HG03139 (cell line): ENCODE data around the gene CFP.
"Not testable (repeated sequence)": the region's sequence is repeated elsewhere in the genome, so short reads cannot be mapped to it uniquely, and the experiment has no call there.

ENCODE experiments used
- ATAC-seq: cut with Tn5 transposase; IDR thresholded peaks from one replicate; pipeline ENCODE4 v1.9.1; 2021; ENCODE audit not compliant: unreplicated experiment

The CFP gene

DNA sequence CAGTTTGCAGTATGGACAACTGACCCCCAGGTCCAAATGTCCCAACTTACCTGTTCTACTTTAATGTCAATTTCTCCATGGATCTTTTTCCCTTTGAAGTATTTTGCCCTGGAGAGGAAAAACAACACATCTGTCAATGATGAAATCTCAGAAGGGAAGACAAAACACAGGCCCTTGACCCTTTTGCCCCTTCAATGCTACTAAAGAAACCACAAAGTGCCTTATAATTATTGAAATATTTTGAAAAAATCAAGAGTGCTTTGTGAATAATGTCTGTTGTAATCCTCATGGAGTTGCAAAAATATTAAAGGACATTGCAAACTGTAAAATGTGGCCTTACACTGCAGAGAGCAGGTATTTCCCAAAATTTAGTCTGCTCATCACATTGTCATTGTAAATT, 22.6 kb downstream of the CFP start:
- ATAC-seq: no peak

GRCh38 chrX:47605024-47605423, 24.7 kb downstream of the CFP start:
- no peak for ATAC-seq

- not testable (repeated sequence) for ATAC-seq
Measured at GRCh38 chrX:47603125-47603524, 26.6 kb downstream of the CFP start.

DNA sequence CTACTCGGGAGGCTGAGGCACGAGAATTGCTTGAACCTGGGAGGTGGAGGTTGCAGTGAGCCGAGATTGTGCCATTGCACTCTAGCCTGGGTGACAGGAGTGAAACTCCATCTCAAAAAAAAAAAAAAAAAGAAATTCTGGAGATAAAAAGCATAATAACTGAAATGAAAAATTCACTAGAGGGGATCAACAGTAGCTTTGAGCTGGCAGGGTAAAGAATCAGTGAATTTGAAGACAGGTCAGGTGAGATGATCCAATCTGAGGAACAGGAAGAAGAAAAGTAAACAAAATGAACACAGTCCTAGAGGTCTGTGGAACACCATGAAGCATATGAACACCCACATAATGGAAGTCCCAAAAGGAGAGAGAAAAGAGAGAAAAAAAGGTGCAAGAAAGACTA, 32.5 kb downstream of the CFP start:
- no peak for ATAC-seq

- no peak for ATAC-seq
Measured at GRCh38 chrX:47596256-47596655, 33.5 kb downstream of the CFP start.

DNA sequence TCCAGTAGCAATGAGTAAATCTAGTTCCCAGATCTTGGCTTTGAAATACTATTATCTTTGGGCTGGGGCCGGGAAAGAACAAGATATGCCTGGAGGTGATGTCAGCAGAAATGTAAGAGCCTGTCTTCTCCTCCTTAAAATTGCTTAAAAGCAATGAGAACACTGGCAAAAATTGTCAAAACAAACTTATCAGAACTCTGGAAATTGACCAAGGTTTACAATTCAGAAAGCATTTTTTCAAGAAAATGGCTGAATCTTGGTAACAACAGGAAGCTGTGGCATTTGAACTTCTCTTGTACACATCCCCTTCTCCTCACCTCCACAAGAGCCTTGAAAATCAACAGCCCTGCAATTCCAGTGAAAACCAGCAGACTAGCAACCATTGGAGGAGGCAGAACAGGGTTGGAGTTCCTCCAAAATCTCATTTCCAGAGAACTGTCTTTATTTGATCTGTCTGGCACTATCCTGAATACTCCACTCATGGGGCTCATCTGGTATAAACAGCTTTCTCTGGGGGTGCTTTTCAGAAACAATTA, 33.9 kb downstream of the CFP start:
- ATAC-seq: no peak

- ATAC-seq: no peak
Measured at GRCh38 chrX:47593522-47593921, 36.2 kb downstream of the CFP start.

GRCh38 chrX:47590984-47591383, 38.7 kb downstream of the CFP start:
- ATAC-seq: no peak

DNA sequence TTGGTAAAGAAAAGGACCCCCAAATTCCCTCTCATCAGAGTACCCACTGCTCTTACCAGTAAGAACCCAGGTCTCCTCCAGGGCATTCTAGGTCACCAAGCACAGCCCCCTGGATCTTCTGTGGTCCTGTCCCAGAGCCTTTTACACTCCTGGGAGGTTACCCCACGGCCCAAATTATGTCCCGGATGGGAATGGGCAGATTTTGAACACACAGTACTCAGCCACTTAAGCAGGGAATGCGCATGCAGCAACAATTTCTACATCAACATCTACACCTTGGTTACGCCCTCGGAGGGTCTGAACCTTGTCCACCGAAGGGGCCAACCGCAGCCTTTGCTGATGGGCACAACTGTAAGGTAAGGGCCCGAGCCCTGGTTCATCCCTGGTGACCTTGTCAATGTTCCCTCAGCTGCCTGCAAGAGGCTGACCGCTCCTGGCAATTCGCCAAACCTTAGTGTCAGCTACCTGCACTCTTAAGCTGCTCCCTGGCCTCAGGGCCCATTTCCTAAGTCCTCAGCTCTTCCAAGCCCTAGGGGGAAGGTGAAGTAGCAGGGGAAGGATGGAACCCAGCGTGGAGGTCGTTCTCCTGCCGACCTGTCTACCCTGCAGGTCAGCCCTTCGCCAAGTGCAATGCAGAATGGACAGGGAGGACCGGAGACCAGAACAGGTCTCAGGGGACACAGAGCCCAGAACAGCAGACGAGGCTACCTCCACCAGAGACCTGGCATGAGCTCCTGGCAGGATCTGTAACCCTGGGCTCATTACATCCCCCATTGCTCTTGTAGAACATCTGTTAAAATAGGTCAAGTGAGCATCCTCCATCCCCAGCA, 41.6 kb downstream of the CFP start:
- no peak for ATAC-seq

DNA sequence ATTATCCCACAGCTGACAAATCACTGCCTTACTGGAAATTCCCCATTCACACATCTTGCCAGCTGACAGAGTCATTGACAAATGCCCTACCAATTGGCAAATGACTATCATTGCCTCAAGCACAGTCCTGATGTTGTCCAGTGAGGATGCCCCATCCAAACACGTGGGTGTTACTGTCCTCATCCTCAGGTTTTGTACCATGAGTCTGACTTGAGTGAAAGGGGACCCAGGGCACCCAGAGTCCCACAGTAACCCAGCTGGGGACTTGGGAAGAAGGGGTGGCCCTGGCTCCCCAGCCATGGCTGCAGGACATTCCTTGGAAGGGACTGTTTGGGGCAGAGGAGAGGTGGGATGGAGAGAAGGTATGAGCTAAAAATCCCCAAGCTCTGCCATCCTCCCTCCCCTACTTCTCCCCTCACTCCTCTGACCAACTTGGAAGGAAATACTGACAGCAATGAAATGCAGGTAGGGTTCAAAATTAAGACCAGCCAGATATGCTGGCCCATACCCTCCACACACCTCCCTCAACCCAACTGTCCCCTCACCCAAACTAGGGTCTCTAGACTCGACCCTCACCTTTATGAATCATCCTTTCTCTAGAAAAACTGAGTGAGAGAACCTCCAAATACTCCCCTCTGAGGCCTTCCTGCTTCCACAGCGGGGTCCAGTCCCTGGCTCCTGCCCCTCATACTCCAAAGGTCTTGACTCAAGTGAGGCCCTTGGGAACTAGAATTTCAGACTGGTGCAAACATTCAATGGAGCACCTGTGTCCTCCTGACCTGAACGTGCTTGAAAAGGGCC, 42.4 kb downstream of the CFP start:
- no peak for ATAC-seq

DNA sequence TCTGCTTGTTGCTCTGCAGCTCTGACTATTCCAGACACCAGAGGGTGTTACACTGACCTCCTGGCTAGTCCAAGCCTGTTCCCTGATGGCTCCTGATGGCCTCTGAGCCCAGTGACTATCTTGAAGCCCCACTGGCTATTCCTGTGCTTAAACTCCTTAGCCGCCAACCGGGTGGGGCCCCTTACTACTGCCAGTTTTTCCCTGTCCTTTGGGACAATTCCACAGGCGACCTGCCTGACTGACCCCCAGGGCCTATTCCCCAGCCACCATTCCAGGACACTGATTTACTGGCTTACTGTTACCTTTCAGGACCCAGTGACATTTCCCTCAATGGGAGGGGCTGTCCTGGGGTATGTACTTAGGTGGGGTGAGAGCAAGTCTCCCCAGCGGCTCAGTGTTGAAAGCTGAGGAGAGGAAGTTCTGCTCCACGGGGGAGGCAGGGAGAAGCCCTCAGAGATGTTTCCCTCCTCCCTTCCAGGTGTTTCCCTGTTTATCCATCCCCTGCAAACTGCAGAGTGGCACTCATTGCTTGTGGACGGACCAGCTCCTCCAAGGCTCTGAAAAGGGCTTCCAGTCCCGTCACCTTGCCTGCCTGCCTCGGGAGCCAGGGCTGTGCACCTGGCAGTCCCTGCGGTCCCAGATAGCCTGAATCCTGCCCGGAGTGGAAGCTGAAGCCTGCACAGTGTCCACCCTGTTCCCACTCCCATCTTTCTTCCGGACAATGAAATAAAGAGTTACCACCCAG, 43.5 kb downstream of the CFP start:
- ATAC-seq: no peak

DNA sequence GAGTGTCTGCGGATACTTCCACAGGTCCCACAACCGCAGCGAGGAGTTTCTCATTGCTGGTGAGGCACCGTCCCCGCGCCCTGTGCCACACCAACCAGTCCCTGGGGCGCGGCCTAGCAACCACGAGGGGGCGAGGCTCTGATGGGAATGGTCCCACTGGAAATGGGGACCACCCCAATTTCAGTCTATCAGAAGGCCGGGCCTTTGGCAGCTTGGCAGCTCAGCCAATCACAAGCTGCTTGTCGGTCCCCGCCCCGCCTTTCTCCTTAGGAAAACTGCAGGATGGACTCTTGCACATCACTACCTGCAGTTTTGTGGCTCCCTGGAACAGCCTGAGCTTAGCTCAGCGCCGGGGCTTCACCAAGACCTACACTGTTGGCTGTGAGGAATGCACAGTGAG, 44.5 kb downstream of the CFP start:
- no peak for ATAC-seq

GRCh38 chrX:47584714-47585113, 45.0 kb downstream of the CFP start:
- no peak for ATAC-seq

GRCh38 chrX:47583240-47583861, 46.4 kb downstream of the CFP start:
- no peak for ATAC-seq

DNA sequence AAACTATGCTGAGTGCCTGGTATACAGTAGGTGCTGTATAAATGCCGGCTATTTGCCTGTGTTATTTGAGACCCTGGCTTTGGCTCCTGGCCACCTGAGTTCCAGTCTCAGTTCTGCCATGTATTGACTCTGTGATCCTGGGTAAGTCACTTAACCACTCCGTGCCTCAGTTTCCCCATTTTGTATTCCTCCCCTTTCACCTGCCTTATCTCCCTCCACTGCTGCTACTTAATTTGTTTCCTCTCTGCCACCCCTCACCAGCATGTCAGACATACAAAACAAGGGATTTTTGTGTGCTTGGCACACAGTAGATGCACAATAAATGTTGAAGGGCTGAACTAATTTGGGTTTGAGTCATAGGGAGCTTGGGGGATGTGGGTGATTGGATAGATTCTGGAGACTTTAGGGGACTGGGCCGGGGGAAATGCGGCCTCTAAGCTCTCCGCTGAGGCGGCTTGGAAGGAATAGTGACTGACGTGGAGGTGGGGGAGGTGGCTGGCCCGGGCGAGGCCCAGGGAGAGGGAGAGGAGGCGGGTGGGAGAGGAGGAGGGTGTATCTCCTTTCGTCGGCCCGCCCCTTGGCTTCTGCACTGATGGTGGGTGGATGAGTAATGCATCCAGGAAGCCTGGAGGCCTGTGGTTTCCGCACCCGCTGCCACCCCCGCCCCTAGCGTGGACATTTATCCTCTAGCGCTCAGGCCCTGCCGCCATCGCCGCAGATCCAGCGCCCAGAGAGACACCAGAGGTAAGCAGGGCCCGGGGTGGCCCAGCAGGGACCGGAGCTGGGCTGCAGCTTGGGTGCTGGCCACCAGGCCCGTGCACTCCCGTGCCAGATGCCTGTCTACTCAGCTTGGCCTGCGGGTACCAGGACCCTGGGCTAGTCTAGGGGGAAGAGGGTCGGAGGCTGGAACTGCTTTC, 47.7 kb downstream of the CFP start, which contains the start of gene TIMP1:
Gene TIMP1, plus strand, starts transcription at position 706 of the 917 bp plus-strand sequence. CDS start 980 bp downstream, outside the sequence.
- ATAC-seq: peak; percentile 90

GRCh38 chrX:47579537-47579936, 50.2 kb downstream of the CFP start:
- no peak for ATAC-seq

GRCh38 chrX:47578692-47579091, 51.0 kb downstream of the CFP start:
- no peak for ATAC-seq

DNA sequence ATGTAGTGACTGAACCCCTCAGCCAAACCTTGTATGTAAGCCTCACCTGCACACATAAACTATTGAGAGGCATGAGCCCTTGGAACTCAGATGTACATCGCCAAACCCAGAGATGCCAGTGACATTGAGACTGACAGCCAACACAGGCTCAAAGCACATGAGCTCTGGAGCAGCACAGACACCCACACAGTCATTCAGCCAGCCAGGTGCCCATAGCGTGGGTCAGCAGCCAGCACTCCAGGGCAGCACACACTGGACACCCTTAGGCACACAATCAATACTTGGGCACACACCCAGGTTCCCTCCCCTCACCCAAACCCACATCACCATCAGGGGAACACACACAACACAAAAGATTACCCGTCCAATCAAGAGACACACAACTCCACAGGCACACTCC, 51.8 kb downstream of the CFP start:
- ATAC-seq: no peak

DNA sequence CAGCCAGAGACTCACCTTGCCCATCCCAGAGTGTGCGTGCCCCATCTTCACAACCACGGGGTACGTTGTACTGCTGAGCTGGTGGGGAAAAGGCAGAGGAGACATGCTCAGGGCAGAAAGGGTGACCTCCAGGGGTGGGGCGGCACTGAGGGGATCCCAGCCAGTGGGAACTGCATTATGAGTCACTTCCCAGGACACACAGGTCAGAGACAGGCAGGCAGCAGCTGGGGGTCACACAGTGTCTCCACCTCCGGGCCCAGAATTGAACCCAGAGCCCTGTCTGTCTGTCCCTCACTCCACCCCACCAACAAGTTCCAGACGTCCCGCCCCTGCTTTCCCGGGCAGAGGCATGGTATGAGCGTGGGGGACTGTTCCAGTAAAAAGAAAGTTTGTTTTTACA, 52.3 kb downstream of the CFP start:
- no peak for ATAC-seq
